Caco-2 (cell line): ENCODE data around the gene PLXDC1. TPM values are rescaled to one million over a fixed set of nuclear protein-coding genes. Genes with fewer than 3 reads are reported as not detected.

Experiments
- BruUV-seq: library from RNA; stranded (reverse); fragments of 400-500 nt; replicated peaks from 2 replicates; lab custom pipeline; 2021; lab: Mats Ljungman, UMichigan
- CTCF ChIA-PET: fragments of 300-600 bp; sonication (Branson Sonifier 250); formaldehyde crosslinking; loops from one replicate; lab custom pipeline; 2022; ENCODE audit warnings: antibody characterized with exemption; lab: Charles Lee
- POLR2A ChIA-PET: fragments of 300-600 bp; sonication (Branson Sonifier 250); formaldehyde crosslinking; loops from one replicate; lab custom pipeline; 2022; ENCODE audit warnings: antibody characterized with exemption; lab: Charles Lee
- DNase-seq, 2 experiments: peaks; one replicate each; pipeline versions ENCODE4 v3.0.0 to v3.0.0-alpha.2; 2020 to 2022
- H3K27me3 ChIP-seq: replicated peaks from 2 replicates; pipeline ENCODE4 v1.6.0; 2011; ENCODE audit warnings: low read length; ENCODE audit not compliant: control insufficient read depth, insufficient read depth
- H3K36me3 ChIP-seq: 2 replicates; pipeline ENCODE4 v1.5.1; 2011; ENCODE audit warnings: low read length; ENCODE audit not compliant: control insufficient read depth, insufficient read depth
- H3K4me1 ChIP-seq: fragments of 250-450 bp; sonication (Bioruptor Pico); 2 replicates; pipeline ENCODE4 v1.5.1; 2020; ENCODE audit warnings: mild to moderate bottlenecking
- H3K4me3 ChIP-seq: 2 replicates; pipeline ENCODE4 v1.5.1; 2011; ENCODE audit warnings: low read depth, mild to moderate bottlenecking, control low read depth, low read length
- H3K9me3 ChIP-seq: fragments of 250-450 bp; sonication (Bioruptor Pico); 2 replicates; pipeline ENCODE4 v1.5.1; 2020; ENCODE audit warnings: mild to moderate bottlenecking, moderate library complexity
- H3K27ac Mint-ChIP-seq: one replicate; pipeline ENCODE4 v1.8.0; 2022; ENCODE audit warnings: mixed read lengths; ENCODE audit not compliant: unreplicated experiment
- H3K27me3 Mint-ChIP-seq: one replicate; pipeline ENCODE4 v1.8.0; 2022; ENCODE audit warnings: mixed read lengths; ENCODE audit not compliant: insufficient read depth, unreplicated experiment
- H3K36me3 Mint-ChIP-seq: one replicate; pipeline ENCODE4 v1.8.0; 2022; ENCODE audit warnings: mild to moderate bottlenecking, mixed read lengths; ENCODE audit not compliant: insufficient read depth, unreplicated experiment
- H3K4me1 Mint-ChIP-seq: one replicate; pipeline ENCODE4 v1.8.0; 2022; ENCODE audit warnings: low read depth, mixed read lengths; ENCODE audit not compliant: unreplicated experiment
- H3K4me3 Mint-ChIP-seq: one replicate; pipeline ENCODE4 v1.8.0; 2022; ENCODE audit warnings: mild to moderate bottlenecking, moderate library complexity, mixed read lengths; ENCODE audit not compliant: unreplicated experiment
- H3K9me3 Mint-ChIP-seq: one replicate; pipeline ENCODE4 v1.8.0; 2022; ENCODE audit warnings: mixed read lengths; ENCODE audit not compliant: unreplicated experiment
- CTCF ChIP-seq, 2 experiments: fragments of 200-600 bp in 1 of 2; IDR thresholded peaks; 1 replicate in 1 of 2; 2 replicates in 1 of 2; pipeline versions ENCODE4 v1.5.1 to v1.8.0; 2011 to 2022; ENCODE audit warnings: antibody characterized with exemption in 1 of 2, control low read depth in 1 of 2, inconsistent platforms in 1 of 2, low read depth in 1 of 2, low read length in 1 of 2, mild to moderate bottlenecking in 1 of 2, moderate library complexity in 1 of 2; ENCODE audit not compliant: insufficient read depth in 1 of 2, severe bottlenecking in 1 of 2, unreplicated experiment in 1 of 2
- intact Hi-C: fragments of 100-400 bp; cut with micrococcal nuclease; formaldehyde crosslinking; loops from one replicate; pipeline ENCODE4 v1.10.0; 2022; ENCODE audit not compliant: unreplicated experiment
- total RNA-seq: library from RNA; stranded (reverse); gene quantifications from 2 replicates; pipeline ENCODE4 v1.2.3, GENCODE V29; 2022

PLXDC1 gene
- total RNA-seq, 1 experiment from 2014 or later, result 0.14 TPM

DNA sequence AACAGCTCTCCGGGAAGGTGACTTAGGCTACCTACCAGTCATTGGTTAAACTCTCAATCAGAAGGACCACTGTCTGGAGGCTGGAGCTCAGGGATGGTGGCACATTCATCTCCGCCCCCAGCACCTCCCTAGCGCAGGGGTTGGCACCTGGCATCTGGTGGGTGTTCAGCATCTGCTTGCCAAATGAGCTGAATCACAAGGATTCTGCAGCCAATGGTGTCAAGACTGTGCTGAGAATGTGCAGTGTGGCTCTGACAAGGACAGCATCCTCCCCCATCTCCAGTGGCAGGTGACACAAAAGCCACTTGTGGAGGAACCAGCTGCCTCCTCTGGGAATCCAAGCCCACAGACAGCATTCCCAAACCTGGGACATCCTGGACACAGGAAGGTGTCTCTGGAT lies 35.2 kb downstream of the PLXDC1 start:
- Mint-ChIP-seq H3K36me3 (no peaks in the 10 kb centered on the region), H3K27ac (no peak overlapping the region), H3K27me3 (no peaks in the 10 kb centered on the region), H3K9me3 (no peaks in the 10 kb centered on the region), H3K4me1 (no peaks in the 10 kb centered on the region), H3K4me3 (no peak overlapping the region)
- Histone ChIP-seq H3K9me3 (no peaks in the 10 kb centered on the region), H3K36me3 (no peaks in the 10 kb centered on the region), H3K27me3 (peaks cover 1% of the 10 kb centered on the region; the same call in 1 of the 2 replicates), H3K4me3 (no peak overlapping the region), H3K4me1 (no peaks in the 10 kb centered on the region)
- DNase-seq, result no peak
- ChIA-PET POLR2A (no interaction called here), CTCF (interaction anchor here (0.7 kb wide), 1 partner anchor 133 kb away, joined by 3 read pairs; no protein-coding TSS in a partner anchor)
- TF ChIP-seq CTCF (IDR thresholded peaks at IDR 0.05; ENCODE audit: insufficient read depth in 1 of 2, low read depth in 1 of 2, low read length in 1 of 2, severe bottlenecking in 1 of 2, unreplicated experiment in 1 of 2), result no peak
- intact Hi-C loops, result no loop called here
- no TSS peak for BruUV-seq

DNA sequence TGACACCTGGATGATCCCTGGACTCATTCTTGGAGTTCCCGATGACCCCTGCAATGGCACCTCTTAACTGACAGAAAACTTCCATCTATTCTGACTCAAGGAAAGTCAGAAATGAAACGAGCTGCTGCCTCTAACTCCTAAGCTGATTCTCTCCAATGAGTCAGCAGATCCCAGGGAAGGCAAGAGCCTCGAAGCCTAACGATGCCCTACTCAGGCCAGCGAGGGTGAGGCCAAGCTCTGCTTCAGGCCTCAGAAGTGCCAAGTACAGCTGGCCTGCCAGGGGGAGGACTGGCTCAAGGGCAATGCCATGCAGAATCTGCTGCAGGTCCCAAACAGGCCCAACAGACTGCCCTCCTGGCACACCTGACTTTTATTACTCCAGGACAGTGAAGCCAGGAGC lies 36.3 kb downstream of the PLXDC1 start:
- Histone ChIP-seq H3K27me3 (peaks cover 1% of the 10 kb centered on the region; the same call in 1 of the 2 replicates), H3K4me1 (no peaks in the 10 kb centered on the region), H3K36me3 (no peaks in the 10 kb centered on the region), H3K4me3 (no peak overlapping the region), H3K9me3 (no peaks in the 10 kb centered on the region)
- Mint-ChIP-seq H3K4me3 (no peak overlapping the region), H3K4me1 (no peaks in the 10 kb centered on the region), H3K9me3 (no peaks in the 10 kb centered on the region), H3K27me3 (no peaks in the 10 kb centered on the region), H3K36me3 (no peaks in the 10 kb centered on the region), H3K27ac (no peak overlapping the region)
- POLR2A ChIA-PET, result no interaction called here
- DNase-seq, result no peak
- CTCF ChIA-PET, result interaction anchor here (1.0 kb wide), 1 partner anchor 132 kb away, joined by 4 read pairs; no protein-coding TSS in a partner anchor
- no peak for TF ChIP-seq CTCF (IDR thresholded peaks at IDR 0.05; ENCODE audit: insufficient read depth in 1 of 2, low read depth in 1 of 2, low read length in 1 of 2, severe bottlenecking in 1 of 2, unreplicated experiment in 1 of 2)
- intact Hi-C loops, result no loop called here
- BruUV-seq, result no TSS peak

DNA sequence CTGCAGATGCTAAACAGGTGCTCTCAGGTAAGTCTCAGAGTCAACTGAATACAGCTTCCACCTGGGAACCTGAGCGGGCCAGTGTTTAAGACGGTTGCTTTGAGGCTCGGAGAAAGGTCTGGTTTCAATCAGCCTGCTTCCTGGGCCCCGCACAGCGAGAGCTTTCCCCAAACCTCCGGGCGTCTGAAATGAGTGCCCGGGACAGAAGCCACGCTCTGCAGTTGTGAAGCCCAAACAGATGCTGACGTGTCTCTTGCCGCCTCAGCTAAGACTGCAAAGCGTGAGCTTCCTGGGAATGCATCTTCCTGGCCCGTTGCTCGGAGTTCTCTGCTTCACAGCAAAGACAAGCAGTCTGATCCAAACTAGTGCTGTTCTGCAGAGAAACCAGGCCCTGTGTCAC lies 36.7 kb downstream of the PLXDC1 start:
- ChIA-PET POLR2A (no interaction called here), CTCF (interaction anchor here (1.0 kb wide), 1 partner anchor 132 kb away, joined by 4 read pairs; no protein-coding TSS in a partner anchor)
- Mint-ChIP-seq H3K27me3 (no peaks in the 10 kb centered on the region), H3K9me3 (no peaks in the 10 kb centered on the region), H3K4me1 (no peaks in the 10 kb centered on the region), H3K4me3 (no peak overlapping the region), H3K27ac (no peak overlapping the region), H3K36me3 (no peaks in the 10 kb centered on the region)
- TF ChIP-seq CTCF (IDR thresholded peaks at IDR 0.05; ENCODE audit: insufficient read depth in 1 of 2, low read depth in 1 of 2, low read length in 1 of 2, severe bottlenecking in 1 of 2, unreplicated experiment in 1 of 2), result no peak
- H3K27me3 ChIP-seq, result peaks cover 1% of the 10 kb centered on the region; the same call in 1 of the 2 replicates
- no peak overlapping the region for H3K4me3 ChIP-seq
- intact Hi-C loops, result no loop called here
- no peaks in the 10 kb centered on the region for H3K36me3 ChIP-seq
- no peaks in the 10 kb centered on the region for H3K4me1 ChIP-seq
- no peaks in the 10 kb centered on the region for H3K9me3 ChIP-seq
- no peak for DNase-seq
- no TSS peak for BruUV-seq
